A549 (cell line): Measurements from ENCODE around the gene GPR146.

ENCODE experiments used
- EHMT2 ChIP-seq: fragments of 200-600 bp; sonication (generic); IDR thresholded peaks from 2 replicates; pipeline ENCODE4 v1.6.1; 2016; ENCODE audit warnings: antibody characterized with exemption, low read depth, mild to moderate bottlenecking, moderate library complexity
- KDM1A ChIP-seq: fragments of 200-600 bp; sonication (generic); IDR thresholded peaks from 2 replicates; pipeline ENCODE4 v1.6.1; 2016; ENCODE audit warnings: low read depth, mild to moderate bottlenecking
- MAZ ChIP-seq: fragments of 150-350 bp; IDR thresholded peaks from 2 replicates; pipeline ENCODE4 v1.6.1; 2014; ENCODE audit warnings: antibody characterized with exemption, low read depth, low read length, borderline replicate concordance
- POLR2A ChIP-seq: IDR thresholded peaks from 2 replicates; pipeline ENCODE4 v1.6.1; 2012; ENCODE audit warnings: mild to moderate bottlenecking, low read length
- RAD21 ChIP-seq, 2 experiments: fragments of >200 bp in 1 of 2; sonication (Bioruptor Twin) in 1 of 2; formaldehyde crosslinking in 1 of 2; IDR thresholded peaks in 1 of 2; conservative IDR thresholded peaks in 1 of 2; 2 replicates in 1 of 2; 3 replicates in 1 of 2; pipeline ENCODE4 v1.6.1; 2012 to 2018; ENCODE audit warnings: inconsistent platforms in 1 of 2
- RARB ChIP-seq: fragments of 250-450 bp; sonication (Bioruptor Pico); IDR thresholded peaks from 2 replicates; pipeline ENCODE4 v1.8.0; 2021; ENCODE audit warnings: mild to moderate bottlenecking, moderate library complexity
- REST ChIP-seq: fragments of 200-600 bp; sonication (generic); IDR thresholded peaks from 2 replicates; pipeline ENCODE4 v1.6.1; 2016; ENCODE audit warnings: antibody characterized with exemption, mild to moderate bottlenecking, moderate library complexity
- TP53 ChIP-seq: fragments of 250-450 bp; sonication (Bioruptor Pico); IDR thresholded peaks from 2 replicates; pipeline ENCODE4 v1.5.0; 2021; ENCODE audit warnings: mild to moderate bottlenecking, moderate library complexity
- USF2 ChIP-seq: fragments of 450-650 bp; IDR thresholded peaks from 2 replicates; pipeline ENCODE4 v1.6.1; 2014; ENCODE audit warnings: antibody characterized with exemption
- ZNF302 ChIP-seq: fragments of 250-450 bp; sonication (Bioruptor Pico); IDR thresholded peaks from 2 replicates; pipeline ENCODE4 v1.9.0; 2021; ENCODE audit warnings: inconsistent platforms, mild to moderate bottlenecking, moderate library complexity
- ZSCAN20 ChIP-seq: fragments of 250-450 bp; sonication (Bioruptor Pico); IDR thresholded peaks from 2 replicates; pipeline ENCODE4 v1.8.0; 2022; ENCODE audit warnings: mild to moderate bottlenecking, moderate library complexity
- TF ChIP-seq, protein P1 (sequence below): fragments of >200 bp; sonication (Bioruptor Twin); formaldehyde crosslinking; IDR thresholded peaks from 3 replicates; pipeline ENCODE4 v1.5.1; 2016
- TF ChIP-seq, protein P2 (sequence below): IDR thresholded peaks from 2 replicates; pipeline ENCODE4 v1.6.1; 2012

GRCh38 chr7:1066242-1066588, 21.9 kb downstream of the GPR146 start:
- TF ChIP-seq, protein P1, sequence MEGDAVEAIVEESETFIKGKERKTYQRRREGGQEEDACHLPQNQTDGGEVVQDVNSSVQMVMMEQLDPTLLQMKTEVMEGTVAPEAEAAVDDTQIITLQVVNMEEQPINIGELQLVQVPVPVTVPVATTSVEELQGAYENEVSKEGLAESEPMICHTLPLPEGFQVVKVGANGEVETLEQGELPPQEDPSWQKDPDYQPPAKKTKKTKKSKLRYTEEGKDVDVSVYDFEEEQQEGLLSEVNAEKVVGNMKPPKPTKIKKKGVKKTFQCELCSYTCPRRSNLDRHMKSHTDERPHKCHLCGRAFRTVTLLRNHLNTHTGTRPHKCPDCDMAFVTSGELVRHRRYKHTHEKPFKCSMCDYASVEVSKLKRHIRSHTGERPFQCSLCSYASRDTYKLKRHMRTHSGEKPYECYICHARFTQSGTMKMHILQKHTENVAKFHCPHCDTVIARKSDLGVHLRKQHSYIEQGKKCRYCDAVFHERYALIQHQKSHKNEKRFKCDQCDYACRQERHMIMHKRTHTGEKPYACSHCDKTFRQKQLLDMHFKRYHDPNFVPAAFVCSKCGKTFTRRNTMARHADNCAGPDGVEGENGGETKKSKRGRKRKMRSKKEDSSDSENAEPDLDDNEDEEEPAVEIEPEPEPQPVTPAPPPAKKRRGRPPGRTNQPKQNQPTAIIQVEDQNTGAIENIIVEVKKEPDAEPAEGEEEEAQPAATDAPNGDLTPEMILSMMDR: no peak
- TF ChIP-seq EHMT2: no peak
- TF ChIP-seq REST: no peak
- TF ChIP-seq ZNF302: no peak
- TF ChIP-seq RARB (CRISPR knock-in tag): no peak
- TF ChIP-seq KDM1A: no peak
- TF ChIP-seq ZSCAN20: no peak
- no peak for TF ChIP-seq POLR2A
- TF ChIP-seq, protein P2, sequence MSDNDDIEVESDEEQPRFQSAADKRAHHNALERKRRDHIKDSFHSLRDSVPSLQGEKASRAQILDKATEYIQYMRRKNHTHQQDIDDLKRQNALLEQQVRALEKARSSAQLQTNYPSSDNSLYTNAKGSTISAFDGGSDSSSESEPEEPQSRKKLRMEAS: no peak
- no peak for TF ChIP-seq RAD21 (conservative IDR thresholded peaks at IDR 0.05 in 1 of 2, IDR thresholded peaks at IDR 0.05 in 1 of 2)
- no peak for TF ChIP-seq USF2
- TF ChIP-seq TP53 (CRISPR knock-in tag): no peak
- TF ChIP-seq MAZ: no peak
